AG10803 (cell line): Measurements from ENCODE around the gene TMEM45B.
"Not testable (repeated sequence)": the region's sequence is repeated elsewhere in the genome, so short reads cannot be mapped to it uniquely, and the experiment has no call there.

Source experiments
- DNase-seq: peaks from one replicate; pipeline ENCODE4 v3.0.0; 2010; ENCODE audit warnings: low read depth
- H3K4me3 ChIP-seq: 2 replicates; pipeline ENCODE4 v1.5.1; 2011; ENCODE audit warnings: mild to moderate bottlenecking, low read length, control low read depth
- CTCF ChIP-seq: conservative IDR thresholded peaks from 2 replicates; pipeline ENCODE4 v1.5.1; 2011; ENCODE audit warnings: mild to moderate bottlenecking, low read length, control low read depth, inconsistent platforms

The TMEM45B gene

GRCh38 chr11:129815596-129816461 lies at the start of gene TMEM45B:
TMEM45B (plus strand) TSS chr11:129815848; CDS start chr11:129852483, 36,635 bp downstream.
- TF ChIP-seq CTCF: no peak
- no peak within 1 kb of the TSS for H3K4me3 ChIP-seq
- DNase-seq: no peak

GRCh38 chr11:129766898-129767604 lies 48.6 kb upstream of the TMEM45B start:
- TF ChIP-seq CTCF: peak; percentile 67
- no peak overlapping the region for H3K4me3 ChIP-seq
- peak; percentile 23 for DNase-seq

GRCh38 chr11:129767827-129768226 lies 47.8 kb upstream of the TMEM45B start:
- TF ChIP-seq CTCF: no peak
- DNase-seq: no peak
- H3K4me3 ChIP-seq: no peak overlapping the region

GRCh38 chr11:129768356-129768755 lies 47.3 kb upstream of the TMEM45B start:
- no peak for DNase-seq
- no peak for TF ChIP-seq CTCF
- no peak overlapping the region for H3K4me3 ChIP-seq

- DNase-seq: no peak
- no peak for TF ChIP-seq CTCF
Measured at GRCh38 chr11:129769059-129769458, 46.6 kb upstream of the TMEM45B start.

GRCh38 chr11:129770993-129771392 lies 44.7 kb upstream of the TMEM45B start:
- H3K4me3 ChIP-seq: no peak overlapping the region
- no peak for TF ChIP-seq CTCF
- DNase-seq: no peak

More at GRCh38 chr11:129769059-129769458, 46.6 kb upstream of the TMEM45B start:
- H3K4me3 ChIP-seq: no peak overlapping the region

- not testable (repeated sequence) for H3K4me3 ChIP-seq, DNase-seq
Measured at GRCh38 chr11:129771456-129771855, 44.2 kb upstream of the TMEM45B start.
